ENCODE data around the gene CRYBA4.

CRYBA4 gene

GRCh38 chr22:26648528-26649388 is 27.0 kb downstream of the CRYBA4 start:
- peaks cover 16% of the 10 kb centered on the region for H3K4me1 ChIP-seq (ENCODE audit: control insufficient read depth, insufficient read depth, low read depth, low read length)
- peaks cover 59 to 92% of the 10 kb centered on the region in 2 experiments for H3K27me3 ChIP-seq (ENCODE audit: control insufficient read depth in 1 of 2, insufficient read depth in 1 of 2, low read length in 2 of 2)
- no peak overlapping the region for H2BK120ac ChIP-seq (ENCODE audit: low read depth, low read length)
- no peaks in the 10 kb centered on the region for H3K36me3 ChIP-seq (ENCODE audit: control insufficient read depth in 1 of 2, insufficient read depth in 2 of 2, low read depth in 1 of 2, low read length in 2 of 2)
- H3K18ac ChIP-seq (ENCODE audit: low read depth in 1 of 2, low read length in 2 of 2): no peak overlapping the region
- H2BK15ac ChIP-seq (ENCODE audit: low read depth, poor library complexity, severe bottlenecking): no peak overlapping the region
- no peak overlapping the region for H2AFZ ChIP-seq (ENCODE audit: low read depth, low read length)
- H2AK5ac ChIP-seq (ENCODE audit: low read length, severe bottlenecking): no peak overlapping the region
- H3K4ac ChIP-seq (ENCODE audit: low read depth in 1 of 2, low read length in 2 of 2): no peak overlapping the region
- DNase-seq: peak; percentile 27
- no peak overlapping the region for H4K8ac ChIP-seq (ENCODE audit: low read length)
- 85% methylated on average over 5 of the region's 6 CpGs for WGBS
- H3K9ac ChIP-seq (ENCODE audit: low read length): no peak overlapping the region
- H3K79me1 ChIP-seq (replicated peaks; ENCODE audit: low read length, poor library complexity, severe bottlenecking): no peaks in the 10 kb centered on the region
- H3K27ac ChIP-seq (ENCODE audit: low read length, poor library complexity, severe bottlenecking): no peak overlapping the region
- no peak overlapping the region for H3K4me3 ChIP-seq (ENCODE audit: insufficient read depth in 1 of 2, low read depth in 1 of 2, low read length in 2 of 2)
- no peak overlapping the region for H2BK5ac ChIP-seq (ENCODE audit: low read depth, low read length, poor library complexity, severe bottlenecking)
- H3K9me3 ChIP-seq (ENCODE audit: control insufficient read depth, low read length): peaks cover 3% of the 10 kb centered on the region
- H3K14ac ChIP-seq (ENCODE audit: low read length in 2 of 2): no peak overlapping the region
- H3K23ac ChIP-seq (ENCODE audit: low read length in 2 of 2): no peak overlapping the region
- no peak overlapping the region for H2BK12ac ChIP-seq (ENCODE audit: low read length in 2 of 2)
- H4K91ac ChIP-seq (ENCODE audit: low read length): no peak overlapping the region
- no peak overlapping the region for H3K4me2 ChIP-seq (ENCODE audit: low read length, poor library complexity, severe bottlenecking)

GRCh38 chr22:26650722-26651421 is 29.1 kb downstream of the CRYBA4 start:
- Histone ChIP-seq H2AK5ac (ENCODE audit: low read length, severe bottlenecking) (no peak overlapping the region), H3K27ac (ENCODE audit: low read length, poor library complexity, severe bottlenecking) (no peak overlapping the region), H3K4me3 (ENCODE audit: insufficient read depth in 1 of 2, low read depth in 1 of 2, low read length in 2 of 2) (no peak overlapping the region), H3K27me3 (ENCODE audit: control insufficient read depth in 1 of 2, insufficient read depth in 1 of 2, low read length in 2 of 2) (peaks cover 63 to 94% of the 10 kb centered on the region in 2 experiments), H3K14ac (ENCODE audit: low read length in 2 of 2) (no peak overlapping the region), H3K36me3 (ENCODE audit: control insufficient read depth in 1 of 2, insufficient read depth in 2 of 2, low read depth in 1 of 2, low read length in 2 of 2) (no peaks in the 10 kb centered on the region), H2AFZ (ENCODE audit: low read depth, low read length) (no peak overlapping the region), H3K9me3 (ENCODE audit: control insufficient read depth, low read length) (peaks cover 3% of the 10 kb centered on the region), H4K91ac (ENCODE audit: low read length) (no peak overlapping the region), H3K4me1 (ENCODE audit: control insufficient read depth, insufficient read depth, low read depth, low read length) (peaks cover 10% of the 10 kb centered on the region), H3K4ac (ENCODE audit: low read depth in 1 of 2, low read length in 2 of 2) (no peak overlapping the region), H3K4me2 (ENCODE audit: low read length, poor library complexity, severe bottlenecking) (no peak overlapping the region), H3K23ac (ENCODE audit: low read length in 2 of 2) (no peak overlapping the region), H3K79me1 (replicated peaks; ENCODE audit: low read length, poor library complexity, severe bottlenecking) (no peaks in the 10 kb centered on the region), H2BK15ac (ENCODE audit: low read depth, poor library complexity, severe bottlenecking) (no peak overlapping the region), H3K18ac (ENCODE audit: low read depth in 1 of 2, low read length in 2 of 2) (no peak overlapping the region), H4K8ac (ENCODE audit: low read length) (no peak overlapping the region), H2BK12ac (ENCODE audit: low read length in 2 of 2) (no peak overlapping the region), H2BK5ac (ENCODE audit: low read depth, low read length, poor library complexity, severe bottlenecking) (no peak overlapping the region), H3K9ac (ENCODE audit: low read length) (no peak overlapping the region), H2BK120ac (ENCODE audit: low read depth, low read length) (no peak overlapping the region)
- WGBS: 91% methylated on average over 4 of the region's 6 CpGs
- DNase-seq: no peak

- Histone ChIP-seq H3K27me3 (ENCODE audit: control insufficient read depth in 1 of 2, insufficient read depth in 1 of 2, low read length in 2 of 2) (peaks cover 62 to 89% of the 10 kb centered on the region in 2 experiments), H3K9ac (ENCODE audit: low read length) (no peak overlapping the region), H2BK15ac (ENCODE audit: low read depth, poor library complexity, severe bottlenecking) (no peak overlapping the region), H3K18ac (ENCODE audit: low read depth in 1 of 2, low read length in 2 of 2) (no peak overlapping the region), H3K4me3 (ENCODE audit: insufficient read depth in 1 of 2, low read depth in 1 of 2, low read length in 2 of 2) (no peak overlapping the region), H2BK12ac (ENCODE audit: low read length in 2 of 2) (no peak overlapping the region), H2BK5ac (ENCODE audit: low read depth, low read length, poor library complexity, severe bottlenecking) (no peak overlapping the region), H4K91ac (ENCODE audit: low read length) (no peak overlapping the region), H3K23ac (ENCODE audit: low read length in 2 of 2) (no peak overlapping the region), H3K36me3 (ENCODE audit: control insufficient read depth in 1 of 2, insufficient read depth in 2 of 2, low read depth in 1 of 2, low read length in 2 of 2) (no peaks in the 10 kb centered on the region), H2AFZ (ENCODE audit: low read depth, low read length) (no peak overlapping the region), H2AK5ac (ENCODE audit: low read length, severe bottlenecking) (no peak overlapping the region), H3K4me1 (ENCODE audit: control insufficient read depth, insufficient read depth, low read depth, low read length) (peaks cover 4% of the 10 kb centered on the region), H4K8ac (ENCODE audit: low read length) (no peak overlapping the region), H3K4ac (ENCODE audit: low read depth in 1 of 2, low read length in 2 of 2) (no peak overlapping the region), H3K27ac (ENCODE audit: low read length, poor library complexity, severe bottlenecking) (no peak overlapping the region), H3K14ac (ENCODE audit: low read length in 2 of 2) (no peak overlapping the region), H3K9me3 (ENCODE audit: control insufficient read depth, low read length) (peaks cover 3% of the 10 kb centered on the region), H3K79me1 (replicated peaks; ENCODE audit: low read length, poor library complexity, severe bottlenecking) (no peaks in the 10 kb centered on the region), H3K4me2 (ENCODE audit: low read length, poor library complexity, severe bottlenecking) (no peak overlapping the region), H2BK120ac (ENCODE audit: low read depth, low read length) (no peak overlapping the region)
- 86% methylated on average over 10 of the region's 10 CpGs for WGBS
- no peak for DNase-seq
These were observed 30.1 kb downstream of the CRYBA4 start for GRCh38 chr22:26651815-26652214.
